Neuronal stem cell (in vitro differentiated cells): Measurements from ENCODE around the gene TMEM225.
"Not testable (repeated sequence)": the region's sequence is repeated elsewhere in the genome, so short reads cannot be mapped to it uniquely, and the experiment has no call there.

Experiments used
- DNase-seq: peaks from one replicate; pipeline ENCODE4 v3.0.0-alpha.2; 2013; ENCODE audit warnings: low spot score
- H2AFZ ChIP-seq: one replicate; pipeline ENCODE4 v1.6.1; 2013; ENCODE audit warnings: mild to moderate bottlenecking, low read length, inconsistent platforms
- H2AK5ac ChIP-seq: 2 replicates; pipeline ENCODE4 v1.6.1; 2013; ENCODE audit warnings: low read depth, mild to moderate bottlenecking, inconsistent platforms, low read length, moderate library complexity, mixed read lengths
- H2BK120ac ChIP-seq: 2 replicates; pipeline ENCODE4 v1.6.1; 2013; ENCODE audit warnings: low read depth, mild to moderate bottlenecking, inconsistent platforms, low read length, moderate library complexity, mixed read lengths
- H2BK12ac ChIP-seq: one replicate; pipeline ENCODE4 v1.6.1; 2013; ENCODE audit warnings: low read length, inconsistent platforms
- H2BK15ac ChIP-seq: 2 replicates; pipeline ENCODE4 v1.6.1; 2013; ENCODE audit warnings: mild to moderate bottlenecking, low read length, inconsistent platforms, mixed read lengths
- H2BK5ac ChIP-seq: one replicate; pipeline ENCODE4 v1.6.1; 2013; ENCODE audit warnings: inconsistent platforms, mild to moderate bottlenecking, low read length, moderate library complexity
- H3K14ac ChIP-seq: one replicate; pipeline ENCODE4 v1.6.1; 2013; ENCODE audit warnings: low read length, inconsistent platforms
- H3K18ac ChIP-seq: 2 replicates; pipeline ENCODE4 v1.6.1; 2013; ENCODE audit warnings: low read length, inconsistent platforms
- H3K23ac ChIP-seq: 2 replicates; pipeline ENCODE4 v1.6.1; 2013; ENCODE audit warnings: low read depth, mild to moderate bottlenecking, mixed read lengths, low read length, inconsistent platforms; ENCODE audit not compliant: poor library complexity
- H3K27ac ChIP-seq: replicated peaks from 3 replicates; pipeline ENCODE4 v1.5.1; 2013; ENCODE audit warnings: low read length, inconsistent platforms
- H3K27me3 ChIP-seq, 3 experiments: 2 replicates each; pipeline ENCODE4 v1.6.1; 2013; ENCODE audit warnings: low read length in 3 of 3, mild to moderate bottlenecking in 2 of 3, inconsistent platforms in 1 of 3, low read depth in 1 of 3, mixed read lengths in 1 of 3, moderate library complexity in 1 of 3; ENCODE audit not compliant: control insufficient read depth in 3 of 3, insufficient read depth in 3 of 3
- H3K36me3 ChIP-seq, 2 donors: replicated peaks in 1 of 2; 2 replicates each; pipeline ENCODE4 v1.6.1; 2013; ENCODE audit warnings: low read length in 2 of 2; ENCODE audit not compliant: control insufficient read depth in 2 of 2, insufficient read depth in 2 of 2
- H3K4ac ChIP-seq: 2 replicates; pipeline ENCODE4 v1.6.1; 2013; ENCODE audit warnings: inconsistent platforms, mild to moderate bottlenecking, low read length, moderate library complexity
- H3K4me1 ChIP-seq, 2 donors: 1 replicate in 1 of 2; 2 replicates in 1 of 2; pipeline ENCODE4 v1.6.1; 2013; ENCODE audit warnings: low read length in 2 of 2, low read depth in 1 of 2; ENCODE audit not compliant: control insufficient read depth in 2 of 2, insufficient read depth in 1 of 2
- H3K4me2 ChIP-seq: one replicate; pipeline ENCODE4 v1.6.1; 2013; ENCODE audit warnings: mild to moderate bottlenecking, low read length, inconsistent platforms; ENCODE audit not compliant: insufficient read depth, poor library complexity, severe bottlenecking
- H3K4me3 ChIP-seq, 2 donors: 2 replicates each; pipeline ENCODE4 v1.5.1; 2013; ENCODE audit warnings: low read length in 2 of 2, mild to moderate bottlenecking in 2 of 2, inconsistent platforms in 1 of 2, moderate library complexity in 1 of 2
- H3K79me1 ChIP-seq: one replicate; pipeline ENCODE4 v1.6.1; 2013; ENCODE audit warnings: low read depth, mild to moderate bottlenecking, inconsistent platforms, low read length, moderate library complexity
- H3K9ac ChIP-seq: one replicate; pipeline ENCODE4 v1.6.1; 2013; ENCODE audit warnings: mild to moderate bottlenecking, low read depth, low read length, inconsistent platforms; ENCODE audit not compliant: poor library complexity
- H3K9me3 ChIP-seq, 2 donors: replicated peaks in 1 of 2; 2 replicates each; pipeline versions ENCODE3 to v1.6.1; 2013; ENCODE audit warnings: low read length in 2 of 2, mild to moderate bottlenecking in 2 of 2, inconsistent platforms in 1 of 2, low read depth in 1 of 2, mixed read lengths in 1 of 2, moderate library complexity in 1 of 2; ENCODE audit not compliant: control insufficient read depth in 2 of 2, insufficient read depth in 1 of 2
- H4K8ac ChIP-seq: one replicate; pipeline ENCODE4 v1.6.1; 2013; ENCODE audit warnings: low read depth, mild to moderate bottlenecking, inconsistent platforms, low read length, moderate library complexity
- H4K91ac ChIP-seq: one replicate; pipeline ENCODE4 v1.6.1; 2013; ENCODE audit warnings: low read length, low read depth, mild to moderate bottlenecking, inconsistent platforms; ENCODE audit not compliant: poor library complexity
- WGBS, 2 donors: extraction: QIAGEN DNeasy Blood & Tissue Kit; methylation state at CpG; one replicate each; pipeline ENCODE4 v1.1.7; 2013; ENCODE audit warnings: missing lambda C conversion rate in 2 of 2, mixed read lengths in 1 of 2; ENCODE audit not compliant: insufficient read length in 2 of 2, insufficient replicate concordance in 1 of 2; ENCODE audit errors: extremely low coverage in 2 of 2; 5-methylcytosine and 5-hydroxymethylcytosine counted together

The TMEM225 gene

DNA sequence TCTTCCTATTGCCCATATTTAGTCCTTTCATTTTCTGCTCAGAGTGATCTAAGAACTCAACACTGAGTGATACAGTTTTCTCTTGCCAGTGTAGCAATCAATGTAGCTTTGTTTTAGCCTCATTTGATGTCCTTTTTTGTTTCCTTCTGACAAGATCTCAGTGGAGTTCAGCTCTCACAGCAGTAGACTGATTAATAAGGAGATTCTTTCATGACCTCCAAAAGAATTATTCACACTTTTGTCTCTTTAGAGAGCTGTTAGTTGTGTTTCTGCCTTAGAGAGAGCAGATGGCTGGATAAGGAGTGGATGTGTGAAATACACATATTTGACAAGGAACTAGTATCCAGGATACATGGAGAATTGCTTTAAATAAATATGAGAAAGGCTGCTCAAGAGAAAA, 6.6 kb upstream of the TMEM225 start:
- Histone ChIP-seq H3K4me1 (peaks cover 0 to 3% of the 10 kb centered on the region in 2 donors), H3K23ac (no peak overlapping the region), H3K18ac (no peak overlapping the region), H3K14ac (no peak overlapping the region), H2BK5ac (no peak overlapping the region), H3K4ac (no peak overlapping the region), H3K4me3 (no peak overlapping the region), H3K27ac (no peak overlapping the region), H2AFZ (no peak overlapping the region), H2BK15ac (no peak overlapping the region), H3K9ac (no peak overlapping the region), H4K8ac (no peak overlapping the region), H2BK120ac (no peak overlapping the region), H2AK5ac (no peak overlapping the region), H4K91ac (no peak overlapping the region), H3K27me3 (no peaks in the 10 kb centered on the region), H3K36me3 (no peaks in the 10 kb centered on the region), H3K9me3 (no peaks in the 10 kb centered on the region), H2BK12ac (no peak overlapping the region), H3K4me2 (no peak overlapping the region), H3K79me1 (no peaks in the 10 kb centered on the region)
- no peak for DNase-seq

DNA sequence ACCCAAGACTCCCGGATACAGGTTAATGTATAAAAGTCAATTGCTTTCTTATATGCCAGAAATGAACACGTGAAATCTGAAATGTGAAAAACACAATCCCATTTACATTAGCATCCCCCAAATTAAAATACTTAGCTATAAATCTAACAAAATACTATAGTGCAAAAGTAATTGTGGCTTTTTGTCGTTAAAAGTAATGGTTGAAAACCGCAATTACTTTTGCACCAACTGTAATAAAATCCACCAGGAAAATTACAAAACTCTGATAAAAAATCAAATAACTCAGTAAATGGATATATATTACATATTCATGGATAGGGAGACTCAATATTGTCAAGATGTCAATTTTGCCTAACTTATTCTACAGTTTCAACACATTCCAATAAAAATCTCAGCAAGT, 4.6 kb downstream of the TMEM225 start:
- no peak overlapping the region for H2AFZ ChIP-seq
- no peak overlapping the region for H4K91ac ChIP-seq
- H2BK15ac ChIP-seq, result no peak overlapping the region
- no peak overlapping the region for H3K9ac ChIP-seq
- no peaks in the 10 kb centered on the region for H3K79me1 ChIP-seq
- no peak overlapping the region for H3K18ac ChIP-seq
- H4K8ac ChIP-seq, result no peak overlapping the region
- no peaks in the 10 kb centered on the region for H3K4me1 ChIP-seq
- no peak overlapping the region for H3K4me3 ChIP-seq
- no peak for DNase-seq
- no peak overlapping the region for H3K4me2 ChIP-seq
- no peak overlapping the region for H3K4ac ChIP-seq
- H3K14ac ChIP-seq, result no peak overlapping the region
- WGBS, 2 donors, result no CpG with 5 or more reads among the region's 4 CpGs
- no peak overlapping the region for H3K27ac ChIP-seq
- no peaks in the 10 kb centered on the region for H3K27me3 ChIP-seq
- H2AK5ac ChIP-seq, result no peak overlapping the region
- H3K23ac ChIP-seq, result no peak overlapping the region
- H2BK5ac ChIP-seq, result no peak overlapping the region
- no peak overlapping the region for H2BK120ac ChIP-seq
- H2BK12ac ChIP-seq, result no peak overlapping the region
- H3K9me3 ChIP-seq, result no peaks in the 10 kb centered on the region
- H3K36me3 ChIP-seq, result no peaks in the 10 kb centered on the region

DNA sequence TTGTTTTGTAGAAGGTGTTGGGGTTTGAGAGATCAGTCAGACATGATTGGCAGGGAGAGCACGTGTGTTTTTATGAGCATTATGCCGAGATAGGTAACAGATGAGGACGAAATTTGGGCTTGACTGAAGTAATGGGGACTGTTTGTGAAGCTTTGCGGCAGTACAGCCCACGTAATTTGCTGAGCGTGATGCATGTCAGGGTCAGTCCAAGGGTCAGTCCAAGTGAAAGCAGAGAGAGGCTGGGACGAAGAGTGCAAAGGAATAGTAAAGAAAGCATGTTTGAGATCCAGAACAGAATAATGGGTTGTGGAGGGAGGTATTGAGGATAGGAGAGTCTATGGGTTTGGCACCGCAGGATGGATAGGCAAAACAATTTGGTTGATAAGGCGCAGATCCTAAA, 17.7 kb downstream of the TMEM225 start:
- not testable (repeated sequence) for DNase-seq, H3K4ac ChIP-seq, H3K9me3 ChIP-seq, H4K8ac ChIP-seq, H3K23ac ChIP-seq, H3K4me1 ChIP-seq, H3K18ac ChIP-seq, H2BK15ac ChIP-seq, H3K79me1 ChIP-seq, H3K9ac ChIP-seq, H3K27ac ChIP-seq, H3K27me3 ChIP-seq, H4K91ac ChIP-seq, H2AK5ac ChIP-seq, H2AFZ ChIP-seq, H2BK120ac ChIP-seq, H2BK12ac ChIP-seq, H3K36me3 ChIP-seq, H3K14ac ChIP-seq, H2BK5ac ChIP-seq, H3K4me2 ChIP-seq, H3K4me3 ChIP-seq
- no CpG with 5 or more reads among the region's 9 CpGs for WGBS, 2 donors

DNA sequence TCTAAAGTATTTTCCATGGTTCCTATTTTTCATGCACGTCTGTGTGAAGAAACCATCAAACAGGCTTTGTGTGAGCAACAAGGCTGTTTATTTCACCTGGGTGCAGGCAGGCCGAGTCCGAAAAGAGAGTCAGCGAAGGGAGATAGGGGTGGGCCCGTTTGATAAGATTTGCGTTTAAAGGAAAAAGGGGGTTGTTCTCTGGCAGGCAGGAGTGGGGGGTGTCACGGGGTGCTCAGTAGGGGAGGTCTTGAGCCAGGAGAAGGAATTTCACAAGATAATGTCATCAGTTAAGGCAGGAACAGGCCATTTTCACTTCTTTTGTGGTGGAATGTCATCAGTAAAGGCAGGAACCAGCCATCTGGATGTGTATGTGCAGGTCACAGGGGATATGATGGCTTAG, 20.2 kb downstream of the TMEM225 start:
- not testable (repeated sequence) for H4K8ac ChIP-seq, H3K27me3 ChIP-seq, H2BK15ac ChIP-seq, H3K79me1 ChIP-seq, H2BK120ac ChIP-seq, H3K9me3 ChIP-seq, H3K27ac ChIP-seq, H3K18ac ChIP-seq, H3K36me3 ChIP-seq, H2AFZ ChIP-seq, H2BK5ac ChIP-seq, H4K91ac ChIP-seq, H3K14ac ChIP-seq, DNase-seq, H3K4ac ChIP-seq, H3K9ac ChIP-seq, H2AK5ac ChIP-seq, H3K4me1 ChIP-seq, H3K4me3 ChIP-seq, H3K4me2 ChIP-seq, H2BK12ac ChIP-seq, H3K23ac ChIP-seq
- no CpG with 5 or more reads among the region's 7 CpGs for WGBS, 2 donors
